ENCODE results near the gene INHBC.

DNA sequence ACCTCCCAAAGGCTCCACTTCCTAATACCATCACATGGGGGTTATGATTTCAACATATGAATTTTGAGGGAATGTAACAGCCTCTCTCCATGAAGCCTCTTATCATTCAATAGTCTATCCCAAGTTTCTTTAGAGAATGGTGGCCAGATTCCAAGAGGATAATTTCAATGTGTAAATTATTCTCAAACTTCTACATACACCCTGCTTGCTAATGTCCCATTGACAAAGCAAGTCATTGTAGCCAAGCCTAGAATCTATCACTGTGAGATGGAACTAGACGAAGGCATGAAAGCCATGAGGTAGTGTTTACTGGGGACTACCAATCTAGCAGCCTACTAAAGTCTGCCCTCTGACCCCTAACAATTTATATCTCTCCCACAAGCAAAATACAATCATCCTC, 3.8 kb downstream of the INHBC start:
- TF ChIP-seq, protein P1, sequence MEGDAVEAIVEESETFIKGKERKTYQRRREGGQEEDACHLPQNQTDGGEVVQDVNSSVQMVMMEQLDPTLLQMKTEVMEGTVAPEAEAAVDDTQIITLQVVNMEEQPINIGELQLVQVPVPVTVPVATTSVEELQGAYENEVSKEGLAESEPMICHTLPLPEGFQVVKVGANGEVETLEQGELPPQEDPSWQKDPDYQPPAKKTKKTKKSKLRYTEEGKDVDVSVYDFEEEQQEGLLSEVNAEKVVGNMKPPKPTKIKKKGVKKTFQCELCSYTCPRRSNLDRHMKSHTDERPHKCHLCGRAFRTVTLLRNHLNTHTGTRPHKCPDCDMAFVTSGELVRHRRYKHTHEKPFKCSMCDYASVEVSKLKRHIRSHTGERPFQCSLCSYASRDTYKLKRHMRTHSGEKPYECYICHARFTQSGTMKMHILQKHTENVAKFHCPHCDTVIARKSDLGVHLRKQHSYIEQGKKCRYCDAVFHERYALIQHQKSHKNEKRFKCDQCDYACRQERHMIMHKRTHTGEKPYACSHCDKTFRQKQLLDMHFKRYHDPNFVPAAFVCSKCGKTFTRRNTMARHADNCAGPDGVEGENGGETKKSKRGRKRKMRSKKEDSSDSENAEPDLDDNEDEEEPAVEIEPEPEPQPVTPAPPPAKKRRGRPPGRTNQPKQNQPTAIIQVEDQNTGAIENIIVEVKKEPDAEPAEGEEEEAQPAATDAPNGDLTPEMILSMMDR (conservative IDR thresholded peaks at IDR 0.05), result no peak
- TF ChIP-seq EZH2 (IDR thresholded peaks at IDR 0.05; ENCODE audit: low read depth), result no peak
